KMS-11 (cell line): ENCODE measurements around the gene AKAP13.

ENCODE experiments used
- H2AFZ ChIP-seq: fragments of 200-600 bp; sonication (generic); 2 replicates; pipeline ENCODE4 v1.6.1; 2016; ENCODE audit warnings: antibody characterized with exemption, mixed run types, low read depth
- H3K27ac ChIP-seq: fragments of 200-600 bp; sonication (generic); 2 replicates; pipeline ENCODE4 v1.6.1; 2016; ENCODE audit warnings: mild to moderate bottlenecking, mixed run types
- H3K27me3 ChIP-seq: fragments of 200-600 bp; sonication (generic); 2 replicates; pipeline ENCODE4 v1.6.1; 2017; ENCODE audit warnings: mild to moderate bottlenecking, low read depth, mixed run types, moderate library complexity; ENCODE audit not compliant: insufficient read depth
- H3K36me3 ChIP-seq: fragments of 200-600 bp; sonication (generic); 2 replicates; pipeline ENCODE4 v1.6.1; 2017; ENCODE audit warnings: mild to moderate bottlenecking, mixed run types; ENCODE audit not compliant: insufficient read depth
- H3K4me1 ChIP-seq: fragments of 200-600 bp; sonication (generic); 2 replicates; pipeline ENCODE4 v1.6.1; 2016; ENCODE audit warnings: mild to moderate bottlenecking, low read depth, mixed run types; ENCODE audit not compliant: poor library complexity, severe bottlenecking
- H3K4me2 ChIP-seq: fragments of 200-600 bp; sonication (generic); 2 replicates; pipeline ENCODE4 v1.7.0; 2016; ENCODE audit warnings: mild to moderate bottlenecking, mixed run types
- H3K4me3 ChIP-seq: fragments of 200-600 bp; sonication (generic); IDR thresholded peaks from 2 replicates; pipeline ENCODE4 v1.6.1; 2017; ENCODE audit warnings: low read depth, low read length, mixed read lengths; ENCODE audit not compliant: insufficient read depth
- H3K79me2 ChIP-seq: fragments of 200-600 bp; sonication (generic); 2 replicates; pipeline ENCODE4 v1.6.1; 2016; ENCODE audit warnings: low read depth, mixed run types; ENCODE audit not compliant: insufficient read depth
- H3K9ac ChIP-seq: fragments of 200-600 bp; sonication (generic); 2 replicates; pipeline ENCODE4 v1.6.1; 2016; ENCODE audit warnings: mild to moderate bottlenecking, mixed run types
- H4K20me1 ChIP-seq: fragments of 200-600 bp; sonication (generic); 2 replicates; pipeline ENCODE4 v1.6.1; 2016; ENCODE audit warnings: mild to moderate bottlenecking, mixed run types; ENCODE audit not compliant: insufficient read depth
- TF ChIP-seq, protein P1 (sequence below): fragments of 200-600 bp; sonication (generic); conservative IDR thresholded peaks from 2 replicates; pipeline ENCODE4 v1.6.1; 2017; ENCODE audit warnings: low read depth, mild to moderate bottlenecking, antibody characterized with exemption, low read length, moderate library complexity, mixed read lengths

Gene AKAP13

DNA sequence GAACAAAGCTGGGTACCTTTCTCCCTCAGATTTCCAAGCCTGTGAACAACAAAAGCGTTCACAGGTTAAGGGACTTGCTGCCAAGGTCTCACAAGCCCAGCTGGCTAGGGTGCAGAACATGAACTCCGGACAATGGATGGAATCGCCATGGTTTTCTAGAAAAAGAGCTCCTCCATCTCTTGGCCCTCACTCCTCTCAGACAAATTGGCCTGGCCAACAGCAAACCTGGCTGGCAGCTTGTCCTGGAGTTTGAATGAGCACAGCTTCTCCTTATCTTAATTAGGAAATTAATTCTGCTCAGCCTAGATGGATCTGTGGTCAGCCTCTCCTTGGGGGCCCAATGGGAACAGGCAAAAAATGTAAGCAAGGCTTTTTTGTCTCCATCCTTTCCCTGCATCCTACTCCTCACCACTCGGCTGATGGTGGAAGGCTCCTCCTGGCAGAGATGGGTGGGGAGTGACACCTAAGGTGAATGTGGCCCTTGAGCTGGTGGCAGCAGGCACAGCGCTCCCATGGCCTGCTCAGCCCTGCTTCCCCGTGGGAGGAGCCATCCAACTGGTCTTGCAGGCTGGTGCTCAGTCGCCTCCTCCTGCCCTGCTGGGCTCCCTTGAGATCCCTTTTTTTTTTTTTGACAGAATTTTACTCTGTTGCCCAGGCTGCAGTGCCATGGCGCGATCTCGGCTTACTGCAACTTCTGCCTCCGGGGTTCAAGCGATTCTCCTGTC lies 408.5 kb downstream of the AKAP13 start:
- Histone ChIP-seq H3K4me2 (no peak overlapping the region), H2AFZ (no peak overlapping the region), H4K20me1 (no peaks in the 10 kb centered on the region), H3K27me3 (no peaks in the 10 kb centered on the region), H3K79me2 (peaks cover 12% of the 10 kb centered on the region; the same call in 1 of the 2 replicates), H3K4me1 (peaks cover 15% of the 10 kb centered on the region), H3K9ac (no peak overlapping the region), H3K4me3 (no peak overlapping the region), H3K36me3 (no peaks in the 10 kb centered on the region), H3K27ac (no peak overlapping the region)
- TF ChIP-seq, protein P1, sequence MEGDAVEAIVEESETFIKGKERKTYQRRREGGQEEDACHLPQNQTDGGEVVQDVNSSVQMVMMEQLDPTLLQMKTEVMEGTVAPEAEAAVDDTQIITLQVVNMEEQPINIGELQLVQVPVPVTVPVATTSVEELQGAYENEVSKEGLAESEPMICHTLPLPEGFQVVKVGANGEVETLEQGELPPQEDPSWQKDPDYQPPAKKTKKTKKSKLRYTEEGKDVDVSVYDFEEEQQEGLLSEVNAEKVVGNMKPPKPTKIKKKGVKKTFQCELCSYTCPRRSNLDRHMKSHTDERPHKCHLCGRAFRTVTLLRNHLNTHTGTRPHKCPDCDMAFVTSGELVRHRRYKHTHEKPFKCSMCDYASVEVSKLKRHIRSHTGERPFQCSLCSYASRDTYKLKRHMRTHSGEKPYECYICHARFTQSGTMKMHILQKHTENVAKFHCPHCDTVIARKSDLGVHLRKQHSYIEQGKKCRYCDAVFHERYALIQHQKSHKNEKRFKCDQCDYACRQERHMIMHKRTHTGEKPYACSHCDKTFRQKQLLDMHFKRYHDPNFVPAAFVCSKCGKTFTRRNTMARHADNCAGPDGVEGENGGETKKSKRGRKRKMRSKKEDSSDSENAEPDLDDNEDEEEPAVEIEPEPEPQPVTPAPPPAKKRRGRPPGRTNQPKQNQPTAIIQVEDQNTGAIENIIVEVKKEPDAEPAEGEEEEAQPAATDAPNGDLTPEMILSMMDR, result no peak

DNA sequence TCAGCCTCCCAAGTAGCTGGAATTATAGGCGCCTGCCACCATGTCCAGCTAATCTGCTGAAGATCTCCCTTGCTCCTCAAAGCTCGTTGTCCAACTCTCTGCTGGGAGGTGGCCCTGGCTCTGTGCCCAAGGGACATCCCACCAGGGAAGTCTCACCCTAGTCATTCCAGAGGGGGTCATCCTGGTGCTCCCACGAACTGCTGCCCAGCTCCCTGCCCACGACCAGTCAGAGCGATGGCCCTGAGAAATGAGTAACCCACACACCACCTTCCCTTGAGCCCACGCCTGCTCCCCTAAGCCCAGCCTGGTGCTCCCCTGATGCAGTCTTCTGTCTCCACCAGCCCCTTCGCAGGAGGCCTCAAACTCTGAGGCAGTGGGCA lies 409.1 kb downstream of the AKAP13 start:
- TF ChIP-seq, protein P1, result no peak
- H3K9ac ChIP-seq, result no peak overlapping the region
- H3K4me3 ChIP-seq, result no peak overlapping the region
- no peak overlapping the region for H3K4me2 ChIP-seq
- H3K36me3 ChIP-seq, result no peaks in the 10 kb centered on the region
- H3K79me2 ChIP-seq, result peaks cover 12% of the 10 kb centered on the region; the same call in 1 of the 2 replicates
- no peak overlapping the region for H3K27ac ChIP-seq
- H3K4me1 ChIP-seq, result peaks cover 15% of the 10 kb centered on the region
- no peaks in the 10 kb centered on the region for H4K20me1 ChIP-seq
- H2AFZ ChIP-seq, result no peak overlapping the region
- H3K27me3 ChIP-seq, result no peaks in the 10 kb centered on the region

GRCh38 chr15:85792102-85792731 lies 411.8 kb downstream of the AKAP13 start:
- no peaks in the 10 kb centered on the region for H3K36me3 ChIP-seq
- no peak overlapping the region for H3K9ac ChIP-seq
- no peak overlapping the region for H2AFZ ChIP-seq
- no peaks in the 10 kb centered on the region for H3K27me3 ChIP-seq
- H4K20me1 ChIP-seq, result no peaks in the 10 kb centered on the region
- no peak overlapping the region for H3K4me3 ChIP-seq
- peaks cover 12% of the 10 kb centered on the region; the same call in 1 of the 2 replicates for H3K79me2 ChIP-seq
- no peak overlapping the region for H3K27ac ChIP-seq
- H3K4me1 ChIP-seq, result peaks cover 11% of the 10 kb centered on the region
- TF ChIP-seq, protein P1, result no peak
- no peak overlapping the region for H3K4me2 ChIP-seq

GRCh38 chr15:85792912-85793590 lies 412.6 kb downstream of the AKAP13 start:
- Histone ChIP-seq H3K79me2 (peaks cover 12% of the 10 kb centered on the region; the same call in 1 of the 2 replicates), H3K9ac (no peak overlapping the region; the same call in 1 of the 2 replicates), H2AFZ (no peak overlapping the region), H3K4me1 (peaks cover 11% of the 10 kb centered on the region), H3K4me2 (peak overlapping the region; percentile 97; the same call in 1 of the 2 replicates), H4K20me1 (no peaks in the 10 kb centered on the region), H3K27ac (no peak overlapping the region), H3K27me3 (no peaks in the 10 kb centered on the region), H3K36me3 (no peaks in the 10 kb centered on the region), H3K4me3 (no peak overlapping the region)
- TF ChIP-seq, protein P1, result no peak
